SJCRH30 (cell line): Measurements from ENCODE around the gene SYCE1. TPM values are rescaled to one million over a fixed set of nuclear protein-coding genes. Genes with fewer than 3 reads are reported as not detected.

Source experiments
- DNase-seq, 2 experiments: peaks; one replicate each; pipeline ENCODE4 v3.0.0-alpha.2; 2015 to 2020
- H3K27ac ChIP-seq: fragments of 250-450 bp; sonication (Bioruptor Pico); 2 replicates; pipeline ENCODE4 v1.5.1; 2020; ENCODE audit warnings: mild to moderate bottlenecking, moderate library complexity
- H3K27me3 ChIP-seq: fragments of 250-450 bp; sonication (Bioruptor Pico); 2 replicates; pipeline ENCODE4 v1.5.1; 2020; ENCODE audit warnings: mild to moderate bottlenecking, moderate library complexity
- H3K36me3 ChIP-seq: fragments of 250-450 bp; sonication (Bioruptor Pico); 2 replicates; pipeline ENCODE4 v1.5.1; 2020; ENCODE audit warnings: mild to moderate bottlenecking, moderate library complexity
- H3K4me1 ChIP-seq: fragments of 250-450 bp; sonication (Bioruptor Pico); 2 replicates; pipeline ENCODE4 v1.5.1; 2020; ENCODE audit warnings: mild to moderate bottlenecking, moderate library complexity
- H3K4me3 ChIP-seq: fragments of 250-450 bp; sonication (Bioruptor Pico); 2 replicates; pipeline ENCODE4 v1.5.1; 2020; ENCODE audit warnings: mild to moderate bottlenecking, moderate library complexity
- H3K9me3 ChIP-seq: fragments of 250-450 bp; sonication (Bioruptor Pico); replicated peaks from 2 replicates; pipeline ENCODE4 v1.5.1; 2020; ENCODE audit warnings: mild to moderate bottlenecking, moderate library complexity
- total RNA-seq: library from RNA; depleted of rRNA; stranded (reverse); fragments of >200 nt; shearing (Covaris generic); gene quantifications from 2 replicates; pipeline ENCODE4 v1.2.3, GENCODE V29; 2014; rRNA removed

Gene SYCE1
- total RNA-seq, 1 experiment from 2014 or later, result 0.16 TPM

DNA sequence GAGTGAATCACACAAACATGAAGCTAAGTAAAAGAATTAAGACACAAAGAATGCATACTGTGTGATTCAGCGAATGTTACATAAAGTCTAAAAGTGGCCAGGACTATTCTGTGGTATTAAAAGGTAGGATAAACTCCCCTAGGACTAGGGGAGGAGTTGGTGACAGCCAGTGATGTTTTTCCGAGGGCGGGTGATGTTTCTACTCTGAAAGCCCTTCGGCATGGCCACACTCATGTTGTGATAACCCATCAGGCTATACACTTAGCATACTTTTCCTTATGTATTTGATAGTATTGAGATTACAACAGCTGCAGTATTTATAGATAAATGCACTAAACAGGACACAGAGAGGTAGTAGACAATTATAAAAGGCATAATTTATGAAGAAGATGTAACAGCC is 54.0 kb downstream of the SYCE1 start:
- Histone ChIP-seq H3K27ac (no peak overlapping the region), H3K4me3 (no peak overlapping the region), H3K27me3 (no peaks in the 10 kb centered on the region), H3K9me3 (no peaks in the 10 kb centered on the region), H3K36me3 (no peaks in the 10 kb centered on the region), H3K4me1 (no peaks in the 10 kb centered on the region)
- DNase-seq, result no peak

DNA sequence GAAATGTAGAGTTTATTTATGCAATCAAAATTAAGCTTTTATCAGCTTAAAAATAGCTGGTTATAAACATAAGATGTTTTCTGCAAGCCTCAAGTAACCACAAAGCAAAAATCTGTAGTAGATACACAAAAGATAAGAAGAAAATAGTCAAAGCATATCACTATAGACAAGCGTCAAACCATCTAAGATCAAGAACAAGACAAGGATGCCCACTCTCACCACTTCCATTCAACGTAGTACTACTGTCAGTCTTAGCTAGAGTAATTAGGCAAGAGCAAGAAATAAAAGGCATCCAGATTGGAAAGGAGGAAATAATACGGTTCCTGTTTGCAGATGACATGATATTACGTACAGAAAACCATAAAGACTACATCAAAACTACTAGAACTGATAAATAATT is 55.7 kb downstream of the SYCE1 start:
- no peaks in the 10 kb centered on the region for H3K4me1 ChIP-seq
- no peaks in the 10 kb centered on the region for H3K36me3 ChIP-seq
- no peak overlapping the region for H3K27ac ChIP-seq
- no peaks in the 10 kb centered on the region for H3K27me3 ChIP-seq
- DNase-seq, result no peak
- no peak overlapping the region for H3K4me3 ChIP-seq
- no peaks in the 10 kb centered on the region for H3K9me3 ChIP-seq

Other genes with a start within 250 kb of the SYCE1 start
- not detected in 2 replicates for gene CALY, start 228.7 kb downstream of the SYCE1 start, total RNA-seq
- gene PRAP1, start 218.2 kb downstream of the SYCE1 start, total RNA-seq, result not detected in 2 replicates
- gene FUOM, start 207.6 kb downstream of the SYCE1 start, total RNA-seq, result not detected in 2 replicates
- gene ECHS1, start 192.2 kb downstream of the SYCE1 start, total RNA-seq, result 63.6 and 65.7 TPM in 2 replicates
- gene PAOX, start 186.3 kb downstream of the SYCE1 start, total RNA-seq, result not detected in 2 replicates
- 21.7 and 26.4 TPM in 2 replicates for gene MTG1, start 171.4 kb downstream of the SYCE1 start, total RNA-seq
- not detected in 2 replicates for gene SPRN, start 141.0 kb downstream of the SYCE1 start, total RNA-seq
- 0.13 and 0.34 TPM in 2 replicates for gene SCART1, start 111.6 kb downstream of the SYCE1 start, total RNA-seq
- 0.03 and 0.06 TPM in 2 replicates for gene CYP2E1, start 38.2 kb downstream of the SYCE1 start, total RNA-seq
- 0.71 and 1.1 TPM in 2 replicates for gene FRG2B, start 61.2 kb upstream of the SYCE1 start, total RNA-seq